Measurements from ENCODE around the gene SETD1A.
A peak's percentile ranks its signal among the peaks of the same experiment; 100 is the strongest.

The SETD1A gene

GRCh38 chr16:30921748-30922419 is 35.7 kb upstream of the SETD1A start:
- TF ChIP-seq ZNF274 (IDR thresholded peaks at IDR 0.05; ENCODE audit: low read depth, low read length), result no peak
- TF ChIP-seq YY1 (IDR thresholded peaks at IDR 0.05; ENCODE audit: insufficient read depth, insufficient read length), result no peak
- TF ChIP-seq SUZ12 (IDR thresholded peaks at IDR 0.05; ENCODE audit: extremely low read depth, insufficient read depth, insufficient read length), result no peak

GRCh38 chr16:30922420-30922959 is 35.1 kb upstream of the SETD1A start:
- H3K36me3 ChIP-seq (ENCODE audit: insufficient read depth, insufficient read length, low read length), result peaks cover 31% of the 10 kb centered on the region
- peak overlapping the region; percentile 90 for H3K4me3 ChIP-seq (ENCODE audit: insufficient read length, low read depth)
- TF ChIP-seq ZNF274 (IDR thresholded peaks at IDR 0.05; ENCODE audit: low read depth, low read length) (no peak), SUZ12 (IDR thresholded peaks at IDR 0.05; ENCODE audit: extremely low read depth, insufficient read depth, insufficient read length) (no peak), YY1 (IDR thresholded peaks at IDR 0.05; ENCODE audit: insufficient read depth, insufficient read length) (peak; percentile 99)
- peak overlapping the region; percentile 83 for H3K9ac ChIP-seq (ENCODE audit: insufficient read length, low read depth)
- H3K9me3 ChIP-seq (ENCODE audit: insufficient read depth, low read length), result no peaks in the 10 kb centered on the region
- no peaks in the 10 kb centered on the region for H3K27me3 ChIP-seq (ENCODE audit: insufficient read depth, insufficient read length)
- peaks cover 12% of the 10 kb centered on the region for H3K4me1 ChIP-seq (ENCODE audit: insufficient read depth, insufficient read length)
- peak; percentile 99 for DNase-seq (ENCODE audit: low read depth, low spot score)

More at GRCh38 chr16:30921748-30922419, 35.7 kb upstream of the SETD1A start:
- H3K9ac ChIP-seq (ENCODE audit: insufficient read length, low read depth), result peak overlapping the region; percentile 52
- H3K36me3 ChIP-seq (ENCODE audit: insufficient read depth, insufficient read length, low read length), result peaks cover 25% of the 10 kb centered on the region
- peak overlapping the region; percentile 90 for H3K4me3 ChIP-seq (ENCODE audit: insufficient read length, low read depth)
- H3K4me1 ChIP-seq (ENCODE audit: insufficient read depth, insufficient read length), result peaks cover 7% of the 10 kb centered on the region
- no peaks in the 10 kb centered on the region for H3K9me3 ChIP-seq (ENCODE audit: insufficient read depth, low read length)
- peak; percentile 92 for DNase-seq (ENCODE audit: low read depth, low spot score)
- no peaks in the 10 kb centered on the region for H3K27me3 ChIP-seq (ENCODE audit: insufficient read depth, insufficient read length)

- DNase-seq (ENCODE audit: low read depth, low spot score), result peak; percentile 99
Observed at GRCh38 chr16:30922960-30923535, 34.5 kb upstream of the SETD1A start.

GRCh38 chr16:30923554-30924075 is 33.9 kb upstream of the SETD1A start, which contains the start of gene FBXL19:
TSS of gene FBXL19 (plus strand) at chr16:30923572. CDS start at chr16:30925755, 2,183 bp downstream.
- peaks cover 37% of the 10 kb centered on the region for H3K36me3 ChIP-seq (ENCODE audit: insufficient read depth, insufficient read length, low read length)
- H3K4me3 ChIP-seq (ENCODE audit: insufficient read length, low read depth), result peak within 1 kb of the TSS; percentile 90
- TF ChIP-seq YY1 (IDR thresholded peaks at IDR 0.05; ENCODE audit: insufficient read depth, insufficient read length) (no peak), SUZ12 (IDR thresholded peaks at IDR 0.05; ENCODE audit: extremely low read depth, insufficient read depth, insufficient read length) (no peak)
- H3K27me3 ChIP-seq (ENCODE audit: insufficient read depth, insufficient read length), result no peaks in the 10 kb centered on the region
- no peak for DNase-seq (ENCODE audit: low read depth, low spot score)
- peak within 1 kb of the TSS; percentile 83 for H3K9ac ChIP-seq (ENCODE audit: insufficient read length, low read depth)
- H3K4me1 ChIP-seq (ENCODE audit: insufficient read depth, insufficient read length), result peaks cover 14% of the 10 kb centered on the region
- H3K9me3 ChIP-seq (ENCODE audit: insufficient read depth, low read length), result no peaks in the 10 kb centered on the region

More at GRCh38 chr16:30922960-30923535, 34.5 kb upstream of the SETD1A start:
- Histone ChIP-seq H3K36me3 (ENCODE audit: insufficient read depth, insufficient read length, low read length) (peaks cover 32% of the 10 kb centered on the region), H3K4me1 (ENCODE audit: insufficient read depth, insufficient read length) (peaks cover 14% of the 10 kb centered on the region), H3K4me3 (ENCODE audit: insufficient read length, low read depth) (peak overlapping the region; percentile 90), H3K9ac (ENCODE audit: insufficient read length, low read depth) (peak overlapping the region; percentile 83), H3K9me3 (ENCODE audit: insufficient read depth, low read length) (no peaks in the 10 kb centered on the region), H3K27me3 (ENCODE audit: insufficient read depth, insufficient read length) (no peaks in the 10 kb centered on the region)
- TF ChIP-seq YY1 (IDR thresholded peaks at IDR 0.05; ENCODE audit: insufficient read depth, insufficient read length) (peak; percentile 94), ZNF274 (IDR thresholded peaks at IDR 0.05; ENCODE audit: low read depth, low read length) (no peak)

- peaks cover 44% of the 10 kb centered on the region for H3K36me3 ChIP-seq (ENCODE audit: insufficient read depth, insufficient read length, low read length)
- DNase-seq (ENCODE audit: low read depth, low spot score), result no peak
- TF ChIP-seq YY1 (IDR thresholded peaks at IDR 0.05; ENCODE audit: insufficient read depth, insufficient read length) (no peak), ZNF274 (IDR thresholded peaks at IDR 0.05; ENCODE audit: low read depth, low read length) (no peak), SUZ12 (IDR thresholded peaks at IDR 0.05; ENCODE audit: extremely low read depth, insufficient read depth, insufficient read length) (no peak)
- H3K4me3 ChIP-seq (ENCODE audit: insufficient read length, low read depth), result peak overlapping the region; percentile 78
- H3K27me3 ChIP-seq (ENCODE audit: insufficient read depth, insufficient read length), result no peaks in the 10 kb centered on the region
- no peaks in the 10 kb centered on the region for H3K9me3 ChIP-seq (ENCODE audit: insufficient read depth, low read length)
- peak overlapping the region; percentile 68 for H3K9ac ChIP-seq (ENCODE audit: insufficient read length, low read depth)
- H3K4me1 ChIP-seq (ENCODE audit: insufficient read depth, insufficient read length), result peaks cover 14% of the 10 kb centered on the region
Observed at GRCh38 chr16:30924076-30924912, 33.3 kb upstream of the SETD1A start.

GRCh38 chr16:30924913-30925631 is 32.5 kb upstream of the SETD1A start:
- no peaks in the 10 kb centered on the region for H3K27me3 ChIP-seq (ENCODE audit: insufficient read depth, insufficient read length)
- peaks cover 14% of the 10 kb centered on the region for H3K4me1 ChIP-seq (ENCODE audit: insufficient read depth, insufficient read length)
- TF ChIP-seq ZNF274 (IDR thresholded peaks at IDR 0.05; ENCODE audit: low read depth, low read length) (no peak), SUZ12 (IDR thresholded peaks at IDR 0.05; ENCODE audit: extremely low read depth, insufficient read depth, insufficient read length) (no peak), YY1 (IDR thresholded peaks at IDR 0.05; ENCODE audit: insufficient read depth, insufficient read length) (no peak)
- H3K4me3 ChIP-seq (ENCODE audit: insufficient read length, low read depth), result peak overlapping the region; percentile 78
- H3K9me3 ChIP-seq (ENCODE audit: insufficient read depth, low read length), result no peaks in the 10 kb centered on the region
- H3K9ac ChIP-seq (ENCODE audit: insufficient read length, low read depth), result peak overlapping the region; percentile 68
- H3K36me3 ChIP-seq (ENCODE audit: insufficient read depth, insufficient read length, low read length), result peaks cover 50% of the 10 kb centered on the region
- no peak for DNase-seq (ENCODE audit: low read depth, low spot score)
